Retinal pigment epithelial cell (primary cell): ENCODE results near the gene TMEM169.

Source experiments
- DNase-seq: peaks from one replicate; pipeline ENCODE4 v3.0.0-alpha.2; 2010; ENCODE audit warnings: low read depth
- H3K4me3 ChIP-seq: 2 replicates; pipeline ENCODE4 v1.5.1; 2011; ENCODE audit warnings: mild to moderate bottlenecking, low read length, control low read depth, moderate library complexity
- TF ChIP-seq, protein P1 (sequence below): conservative IDR thresholded peaks from 2 replicates; pipeline ENCODE4 v1.5.1; 2011; ENCODE audit warnings: low read depth, low read length, control low read depth, inconsistent platforms

Gene TMEM169

GRCh38 chr2:216116418-216116817 is 34.7 kb downstream of the TMEM169 start:
- H3K4me3 ChIP-seq: no peak overlapping the region
- TF ChIP-seq, protein P1, sequence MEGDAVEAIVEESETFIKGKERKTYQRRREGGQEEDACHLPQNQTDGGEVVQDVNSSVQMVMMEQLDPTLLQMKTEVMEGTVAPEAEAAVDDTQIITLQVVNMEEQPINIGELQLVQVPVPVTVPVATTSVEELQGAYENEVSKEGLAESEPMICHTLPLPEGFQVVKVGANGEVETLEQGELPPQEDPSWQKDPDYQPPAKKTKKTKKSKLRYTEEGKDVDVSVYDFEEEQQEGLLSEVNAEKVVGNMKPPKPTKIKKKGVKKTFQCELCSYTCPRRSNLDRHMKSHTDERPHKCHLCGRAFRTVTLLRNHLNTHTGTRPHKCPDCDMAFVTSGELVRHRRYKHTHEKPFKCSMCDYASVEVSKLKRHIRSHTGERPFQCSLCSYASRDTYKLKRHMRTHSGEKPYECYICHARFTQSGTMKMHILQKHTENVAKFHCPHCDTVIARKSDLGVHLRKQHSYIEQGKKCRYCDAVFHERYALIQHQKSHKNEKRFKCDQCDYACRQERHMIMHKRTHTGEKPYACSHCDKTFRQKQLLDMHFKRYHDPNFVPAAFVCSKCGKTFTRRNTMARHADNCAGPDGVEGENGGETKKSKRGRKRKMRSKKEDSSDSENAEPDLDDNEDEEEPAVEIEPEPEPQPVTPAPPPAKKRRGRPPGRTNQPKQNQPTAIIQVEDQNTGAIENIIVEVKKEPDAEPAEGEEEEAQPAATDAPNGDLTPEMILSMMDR: no peak
- no peak for DNase-seq

DNA sequence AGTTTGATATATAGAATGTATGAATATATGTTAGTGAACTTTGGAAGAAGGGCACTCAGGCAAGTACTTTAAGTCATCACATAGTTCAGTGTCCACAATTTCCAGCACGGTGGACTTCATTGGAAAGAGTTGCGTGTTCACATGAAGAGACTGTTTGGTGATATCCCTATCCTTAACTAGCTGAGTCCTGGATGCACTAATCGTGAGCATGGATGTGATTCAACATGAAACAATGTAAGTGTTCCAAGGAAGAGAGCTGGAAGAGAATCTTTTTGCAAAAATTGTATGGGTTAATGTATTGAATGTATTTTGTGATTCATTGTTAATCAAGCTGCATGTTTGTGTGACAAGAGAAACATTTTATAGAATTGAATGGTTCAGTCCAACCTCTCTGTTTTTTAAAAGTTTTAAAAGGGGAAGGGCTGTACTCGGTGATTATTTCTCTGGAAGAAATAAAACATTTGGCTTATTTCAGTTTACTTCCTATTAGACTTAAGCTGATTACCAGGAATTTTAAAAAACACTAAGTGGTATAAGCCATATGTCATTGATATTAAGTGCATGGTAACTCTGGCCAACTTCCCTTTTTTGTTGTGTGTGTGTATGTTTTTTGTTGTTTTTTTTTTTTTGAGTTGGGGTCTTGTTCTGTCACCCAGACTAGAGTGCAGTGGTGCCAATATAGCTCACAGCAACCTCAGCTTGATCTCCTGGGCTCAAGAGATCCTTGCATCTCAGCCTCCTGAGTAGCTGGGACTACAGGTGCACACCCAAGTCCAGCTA is 36.0 kb downstream of the TMEM169 start:
- DNase-seq: no peak
- no peak overlapping the region for H3K4me3 ChIP-seq
- TF ChIP-seq, protein P1: no peak

GRCh38 chr2:216118474-216118873 is 36.8 kb downstream of the TMEM169 start:
- no peak overlapping the region for H3K4me3 ChIP-seq
- no peak for DNase-seq
- TF ChIP-seq, protein P1: no peak

DNA sequence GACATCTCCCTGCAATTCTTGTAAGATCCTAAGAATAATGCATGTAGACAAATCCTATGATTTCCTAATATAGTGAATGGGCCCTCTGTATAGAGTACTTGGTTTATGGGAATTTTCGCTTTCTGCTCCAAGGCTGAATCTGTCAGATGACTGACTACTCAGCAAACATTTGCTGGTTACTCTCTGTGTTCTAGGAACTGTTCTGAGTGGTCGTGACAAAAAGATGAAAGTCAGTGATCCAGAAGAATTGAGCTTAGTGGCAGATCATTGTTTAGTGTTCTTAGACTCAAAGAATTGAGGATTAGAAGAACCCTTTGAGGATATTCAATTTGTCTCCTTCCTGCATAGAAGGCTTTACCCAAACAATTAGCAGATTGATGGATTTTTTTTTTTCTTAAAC is 37.4 kb downstream of the TMEM169 start:
- no peak overlapping the region for H3K4me3 ChIP-seq
- TF ChIP-seq, protein P1: no peak
- no peak for DNase-seq

- TF ChIP-seq, protein P1: no peak
- DNase-seq: no peak
Observed at GRCh38 chr2:216119986-216120385, 38.3 kb downstream of the TMEM169 start.

DNA sequence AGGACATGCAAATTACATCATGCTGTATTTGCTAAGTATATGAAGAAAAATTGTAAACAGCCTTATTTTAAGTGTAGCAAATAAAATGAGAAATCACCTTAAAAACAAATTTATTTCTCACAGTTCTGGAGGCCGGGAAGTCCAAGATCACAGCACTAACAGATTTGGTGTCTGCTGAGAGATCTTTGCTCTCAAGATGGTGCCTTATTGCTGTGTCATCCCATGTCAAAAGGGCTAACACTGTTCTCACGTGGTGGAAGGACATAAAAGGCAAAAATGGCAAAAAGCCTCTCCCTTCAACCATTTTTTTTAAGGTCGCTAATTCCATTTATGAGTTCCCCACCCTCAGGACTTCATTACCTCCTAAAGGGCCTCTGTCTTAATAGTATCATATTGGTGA is 39.5 kb downstream of the TMEM169 start:
- TF ChIP-seq, protein P1: no peak
- H3K4me3 ChIP-seq: no peak overlapping the region

More at GRCh38 chr2:216119986-216120385, 38.3 kb downstream of the TMEM169 start:
- H3K4me3 ChIP-seq: no peak overlapping the region

DNA sequence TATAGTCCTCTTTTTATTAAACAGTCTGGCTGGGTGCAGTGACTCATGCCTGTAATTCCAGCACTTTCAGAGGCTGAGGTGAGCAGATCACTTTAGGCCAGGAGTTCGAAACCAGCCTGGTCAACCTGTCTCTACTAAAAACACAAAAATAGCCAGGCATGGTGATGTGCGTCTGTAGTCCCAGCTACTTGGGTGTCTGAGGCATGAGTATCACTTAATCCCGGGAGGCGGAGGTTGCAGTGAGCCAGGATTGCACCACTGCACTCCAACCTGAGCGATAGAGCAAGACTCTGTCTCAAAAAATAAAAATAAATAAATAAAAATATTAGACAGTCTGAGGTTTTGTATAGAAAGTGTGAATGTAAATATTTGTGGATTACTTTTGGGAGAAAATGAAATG is 45.2 kb downstream of the TMEM169 start:
- TF ChIP-seq, protein P1: no peak
- no peak overlapping the region for H3K4me3 ChIP-seq
- DNase-seq: no peak

More for the DNA sequence above, 39.5 kb downstream of the TMEM169 start:
- no peak for DNase-seq
